Measurements from ENCODE around the gene GPRC5D.

GPRC5D gene

GRCh38 chr12:12979126-12979525 lies 27.2 kb upstream of the GPRC5D start:
- DNase-seq: no peak

DNA sequence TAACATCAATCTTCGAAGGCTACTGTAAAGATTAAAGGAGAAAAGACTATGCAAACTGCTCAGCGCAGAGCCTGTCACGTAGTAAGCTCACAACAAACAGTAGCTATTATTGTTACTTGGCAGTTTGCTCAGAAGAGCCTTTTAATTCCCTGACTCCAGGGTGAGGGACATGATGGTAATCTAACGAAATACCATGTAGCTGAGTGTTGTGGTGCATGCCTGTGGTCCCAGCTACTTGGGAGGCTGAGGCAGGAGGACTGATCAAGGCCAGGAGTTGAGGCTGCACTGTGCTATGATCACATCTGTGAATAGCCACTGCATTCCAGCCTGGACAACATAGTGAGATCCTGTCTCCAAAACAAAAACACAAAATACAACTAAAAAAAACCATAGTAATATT lies 25.3 kb upstream of the GPRC5D start:
- DNase-seq: no peak

DNA sequence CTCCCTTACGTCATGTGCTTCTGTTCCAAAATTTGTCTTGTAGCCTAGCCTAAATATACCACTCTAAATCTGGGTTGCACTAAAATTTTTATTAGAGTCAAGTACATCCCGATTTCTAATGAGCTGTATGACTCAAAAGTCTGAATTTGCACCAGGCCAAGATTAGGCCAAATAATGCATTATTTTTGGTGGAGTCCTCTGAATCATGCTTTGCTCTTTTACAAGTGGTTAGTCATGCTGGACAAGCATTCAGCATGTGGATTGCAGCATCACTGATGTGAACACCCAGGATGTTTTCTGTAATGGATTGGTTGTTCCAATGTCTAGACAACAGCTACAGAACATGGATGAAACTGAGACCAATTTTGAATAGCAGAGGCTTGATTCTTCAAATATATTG lies 24.4 kb upstream of the GPRC5D start:
- DNase-seq: no peak

DNA sequence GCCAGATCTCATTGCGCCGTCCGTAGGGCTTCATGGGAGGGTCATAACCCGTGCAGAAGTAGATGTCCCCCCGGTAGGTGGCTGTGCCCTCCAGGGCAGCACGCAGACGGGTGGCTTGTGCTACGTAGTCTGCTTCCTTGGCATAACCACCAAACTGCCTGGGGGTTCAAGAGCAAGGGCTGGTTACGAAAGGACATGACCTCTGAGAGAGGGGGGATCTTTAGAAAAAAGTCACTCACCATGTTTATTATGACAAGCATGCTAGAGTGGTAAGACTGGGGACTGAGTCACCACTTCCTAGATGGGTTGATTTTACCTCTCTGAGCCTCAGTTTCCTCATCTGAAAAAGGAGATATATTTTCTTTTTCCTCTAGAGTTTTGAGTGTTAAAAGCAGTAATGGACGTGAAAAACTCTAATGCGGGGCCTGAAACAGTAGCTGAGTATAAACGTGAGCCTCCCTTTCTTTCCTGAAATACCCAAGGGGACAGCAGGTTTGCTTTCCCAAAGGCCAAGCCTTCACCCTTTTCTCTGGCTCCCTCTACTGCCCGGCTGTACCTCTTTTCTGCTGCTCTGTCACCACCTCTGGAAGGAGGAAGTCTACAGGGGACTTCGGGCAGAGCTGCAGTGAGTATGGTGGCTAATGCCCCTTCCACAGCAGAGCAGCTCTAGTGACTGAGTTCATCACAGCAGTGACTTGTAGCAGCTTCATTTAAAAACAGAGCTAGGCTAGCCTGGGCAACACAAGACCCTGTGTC lies 23.5 kb upstream of the GPRC5D start:
- no peak for DNase-seq

DNA sequence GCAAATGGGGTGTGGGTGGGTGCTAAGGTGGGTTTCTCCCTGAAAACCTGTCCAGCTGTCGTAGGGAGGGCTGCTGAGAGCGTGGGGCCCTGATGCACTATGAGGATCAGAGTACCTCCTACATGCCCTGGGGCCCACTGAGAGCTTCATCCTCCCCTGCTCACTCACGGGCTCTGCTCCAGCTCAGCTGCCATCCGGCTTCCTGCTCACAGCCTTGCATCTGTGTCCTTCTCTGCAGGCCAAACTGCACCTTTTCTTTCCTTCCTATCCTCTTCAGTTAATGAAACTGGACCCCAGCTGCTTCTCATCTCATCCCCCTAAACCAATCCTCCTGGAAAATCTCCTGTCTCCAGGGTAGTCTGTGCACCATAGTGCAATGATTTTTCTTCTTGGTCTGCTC lies 22.2 kb upstream of the GPRC5D start:
- DNase-seq: no peak

DNA sequence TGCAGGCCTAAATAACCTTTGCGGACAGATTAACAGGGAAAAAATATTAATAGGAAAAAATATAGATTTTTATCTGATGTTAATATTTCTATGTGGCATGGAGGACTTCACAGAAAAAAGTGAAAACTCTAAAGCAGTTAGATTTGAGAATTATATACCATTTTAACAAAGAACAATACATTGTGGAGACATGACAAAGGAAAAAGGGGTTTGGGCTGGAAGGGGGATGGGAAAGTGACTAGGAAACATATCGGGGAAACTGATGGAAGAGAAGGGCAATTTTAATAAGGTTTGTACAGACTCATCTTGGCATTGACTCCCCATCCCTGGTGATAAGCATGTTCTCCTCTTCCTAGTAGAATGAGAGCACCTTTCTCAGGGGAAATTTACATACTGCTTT lies 21.0 kb upstream of the GPRC5D start:
- no peak for DNase-seq

DNA sequence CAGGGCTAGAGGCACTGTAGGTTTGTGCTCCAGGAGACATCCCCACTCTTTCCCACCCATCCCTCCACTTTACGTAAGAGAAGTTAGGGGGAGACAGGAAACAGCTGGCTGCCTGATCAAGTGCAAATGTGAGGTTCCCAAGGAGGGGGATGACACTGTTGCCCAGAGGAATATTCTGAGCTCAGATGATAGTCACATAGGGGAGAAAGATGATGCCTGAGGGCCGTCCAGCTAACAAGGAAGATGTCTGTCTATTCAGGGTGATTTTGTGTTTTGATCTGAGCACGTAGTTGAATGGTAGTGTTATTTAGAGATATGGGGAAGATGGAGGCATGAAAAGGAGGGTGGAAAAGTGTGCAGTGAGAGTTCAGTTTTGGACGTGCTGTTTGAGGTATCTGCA lies 13.9 kb upstream of the GPRC5D start:
- DNase-seq: no peak

- no peak for DNase-seq
Observed at GRCh38 chr12:12964255-12964654, 12.3 kb upstream of the GPRC5D start.

GRCh38 chr12:12960639-12961209 lies 8.8 kb upstream of the GPRC5D start:
- DNase-seq: no peak

- no peak for DNase-seq
Observed at GRCh38 chr12:12958886-12959285, 6.9 kb upstream of the GPRC5D start.

- DNase-seq: no peak
Observed at GRCh38 chr12:12954878-12955625, 3.1 kb upstream of the GPRC5D start.

DNA sequence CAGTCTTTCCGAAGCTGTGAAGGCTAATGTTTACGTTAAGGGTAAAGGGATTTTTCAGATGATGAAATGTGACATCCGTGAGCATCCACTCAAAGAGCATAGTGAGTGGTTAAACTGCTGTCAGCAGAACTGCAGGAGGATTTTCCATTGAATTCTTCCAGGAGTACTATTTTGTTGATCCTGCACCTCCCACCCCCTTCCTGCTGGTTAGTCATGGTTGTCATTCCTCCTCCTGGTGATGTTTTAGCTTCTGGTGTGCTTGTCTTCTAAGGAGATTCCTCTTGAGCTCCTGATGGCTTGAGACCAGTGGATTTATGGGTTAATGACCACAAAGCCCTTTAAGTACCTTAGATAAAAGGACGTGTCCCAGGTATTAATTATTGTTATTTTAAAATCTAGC lies 2.4 kb upstream of the GPRC5D start:
- no peak for DNase-seq

DNA sequence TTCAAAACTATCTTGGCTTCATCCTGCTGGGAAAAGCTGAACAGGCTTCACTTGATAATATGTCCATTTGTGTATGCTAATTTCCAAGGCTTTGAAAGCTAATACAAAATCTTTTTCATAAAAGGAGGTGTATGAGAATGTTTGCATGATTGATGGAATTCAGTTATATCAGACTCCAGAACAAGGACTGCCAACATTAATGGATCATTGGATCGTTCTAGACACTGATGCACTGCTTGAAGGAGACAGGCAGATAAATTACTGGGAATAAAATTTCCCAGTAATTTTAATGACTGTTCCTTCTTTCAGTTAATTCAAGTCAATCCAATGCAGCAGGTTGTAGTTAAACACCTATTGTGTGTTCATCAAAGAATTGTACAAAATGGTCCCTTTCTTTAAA lies 466 bp downstream of the GPRC5D start:
- DNase-seq: no peak

DNA sequence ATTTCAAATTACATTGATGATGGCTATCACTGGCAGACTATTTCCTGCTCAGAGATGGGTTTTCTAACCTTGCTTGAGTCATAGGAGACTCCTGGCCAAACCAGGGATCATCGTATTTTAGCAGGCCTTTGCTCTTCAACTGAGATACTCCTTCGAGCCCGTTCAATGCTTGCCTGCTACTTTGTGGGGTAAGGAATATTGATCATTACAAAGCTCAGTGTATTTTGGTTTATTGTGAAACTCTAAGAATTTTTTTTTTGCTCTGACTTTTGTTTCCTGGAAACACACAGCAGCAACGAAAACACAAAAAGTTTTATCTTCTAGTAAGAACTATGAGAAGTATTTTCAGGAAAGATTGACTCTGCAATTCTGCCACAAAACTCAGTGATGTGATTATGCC lies 4.1 kb downstream of the GPRC5D start:
- no peak for DNase-seq

GRCh38 chr12:12946686-12947355 lies 5.1 kb downstream of the GPRC5D start:
- DNase-seq: no peak

GRCh38 chr12:12945591-12945990 lies 6.4 kb downstream of the GPRC5D start:
- DNase-seq: no peak

GRCh38 chr12:12943586-12944260 lies 8.2 kb downstream of the GPRC5D start:
- no peak for DNase-seq

DNA sequence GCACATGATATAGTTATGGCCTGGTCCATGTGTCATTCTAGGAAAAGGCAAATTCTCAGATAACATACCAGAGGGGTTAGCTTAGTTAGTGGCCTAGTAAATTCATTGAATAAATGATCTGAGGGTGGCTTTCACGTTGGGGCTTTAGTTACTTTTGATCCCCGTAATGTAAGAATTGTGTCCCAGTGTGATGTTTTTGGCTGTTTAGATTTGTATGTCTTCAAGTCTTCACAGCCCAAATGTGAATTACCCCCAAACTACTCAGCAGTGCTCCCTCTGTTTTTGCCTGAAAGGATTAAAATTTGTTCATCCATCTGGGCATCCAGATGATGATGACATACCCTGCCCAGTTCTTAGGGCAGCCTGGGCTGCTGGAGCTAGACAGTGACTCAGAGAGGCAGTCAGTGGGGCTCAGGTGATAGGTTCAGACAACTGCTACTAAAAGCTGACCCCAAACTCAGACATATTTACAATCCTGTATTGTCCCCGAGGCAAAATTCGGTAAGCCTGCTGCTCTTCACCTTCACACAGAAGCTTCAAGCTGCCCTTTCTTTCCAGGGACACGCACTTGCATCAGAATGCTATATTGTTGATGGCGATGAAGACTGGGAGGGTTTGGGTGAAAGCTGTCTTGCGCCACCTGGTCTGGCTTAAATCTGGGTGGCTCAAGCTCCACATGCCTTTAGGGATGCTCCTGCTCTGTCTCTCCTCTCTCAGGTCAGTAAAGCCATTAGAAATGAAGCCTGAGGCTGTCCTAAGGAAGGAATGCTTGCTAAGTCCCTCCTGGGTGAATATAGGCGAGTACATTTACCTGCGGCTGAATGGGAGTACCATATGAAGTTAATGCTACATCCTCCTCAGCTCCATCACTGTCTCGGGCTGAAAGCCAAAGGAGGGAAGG lies 10.3 kb downstream of the GPRC5D start:
- no peak for DNase-seq

DNA sequence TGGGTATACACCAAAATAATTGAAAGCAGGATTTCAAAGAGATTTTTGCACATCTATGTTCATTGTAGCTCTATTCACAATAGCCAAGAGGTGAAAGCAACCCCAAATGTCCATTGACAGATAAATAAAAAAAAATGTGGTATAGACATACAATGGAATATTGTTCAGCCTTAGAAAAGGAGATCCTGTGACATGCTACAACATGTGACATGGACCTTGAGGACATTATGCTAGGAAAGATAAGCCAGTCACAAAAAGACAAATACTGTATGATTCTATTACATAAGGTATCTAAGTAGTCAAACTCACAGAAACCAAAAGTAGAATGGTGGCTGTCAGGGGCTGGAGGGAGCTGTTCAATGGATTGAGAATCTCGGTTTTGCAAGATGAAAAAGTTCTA lies 12.1 kb downstream of the GPRC5D start:
- no peak for DNase-seq

DNA sequence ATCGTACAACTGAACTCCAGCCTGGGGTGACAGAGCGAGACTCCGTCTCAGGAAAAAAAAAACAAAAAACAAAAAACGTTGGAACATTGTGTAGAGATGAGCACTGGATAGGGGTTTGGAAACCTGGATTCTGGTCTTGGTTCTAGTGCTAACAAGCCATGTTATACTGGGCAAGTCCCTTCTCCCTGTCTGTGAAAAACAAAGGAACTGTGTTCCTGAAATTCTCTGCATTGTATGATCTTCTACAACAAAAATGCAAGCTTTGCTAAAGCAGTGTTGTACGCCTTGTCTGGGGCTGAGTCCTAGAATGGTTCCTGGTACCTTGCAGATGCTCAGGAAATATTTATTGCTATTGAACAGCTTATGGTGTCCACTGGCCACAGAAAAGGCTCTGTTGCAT lies 13.4 kb downstream of the GPRC5D start:
- no peak for DNase-seq

GRCh38 chr12:12936983-12937491 lies 14.9 kb downstream of the GPRC5D start:
- no peak for DNase-seq

GRCh38 chr12:12934556-12934955 lies 17.4 kb downstream of the GPRC5D start:
- no peak for DNase-seq
